ENCODE results near the gene MAST2.

Gene MAST2

GRCh38 chr1:46076343-46076742, 272.9 kb downstream of the MAST2 start:
- TF ChIP-seq CTCF (conservative IDR thresholded peaks at IDR 0.05), result no peak
- H3K27ac ChIP-seq, result no peak overlapping the region

DNA sequence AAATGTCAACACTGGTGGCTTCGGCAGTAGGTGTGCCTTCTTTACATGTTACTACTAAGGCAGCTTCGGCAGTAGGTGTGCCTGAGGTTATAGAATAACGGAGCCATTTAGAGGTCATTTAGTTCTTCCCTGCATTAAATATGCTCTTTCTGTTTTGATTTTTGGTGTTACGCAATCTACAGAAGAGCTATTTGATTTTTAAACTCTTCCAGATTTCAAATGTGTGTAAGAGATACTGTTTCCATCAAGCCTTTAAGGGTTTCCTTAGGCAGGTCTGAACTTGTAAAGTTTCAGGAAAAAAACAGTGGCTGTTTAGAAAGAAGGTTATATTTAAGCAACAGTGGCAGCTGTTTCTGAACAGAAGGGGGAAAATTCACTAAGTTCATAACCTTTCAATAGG, 274.2 kb downstream of the MAST2 start:
- H3K27ac ChIP-seq, result no peak overlapping the region
- no peak for TF ChIP-seq CTCF (conservative IDR thresholded peaks at IDR 0.05)

DNA sequence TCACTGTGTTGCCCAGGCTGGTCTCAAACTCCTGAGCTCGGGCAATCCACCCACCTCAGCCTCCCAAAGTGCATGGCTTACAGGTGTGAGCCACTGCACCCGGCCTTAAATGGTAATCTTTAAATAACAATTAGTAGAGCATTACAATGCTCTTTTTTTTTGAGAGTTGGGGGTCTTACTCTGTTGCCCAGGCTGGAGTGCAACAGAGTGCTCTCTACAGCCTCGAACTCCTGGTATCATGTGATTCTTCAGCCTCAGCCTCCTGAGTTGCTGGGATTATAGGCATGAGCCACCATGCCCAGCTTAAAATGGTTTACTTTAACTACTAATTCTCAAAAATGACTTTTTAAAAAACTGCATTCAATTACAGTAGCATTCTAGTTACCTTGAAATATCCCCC, 276.8 kb downstream of the MAST2 start:
- no peak overlapping the region for H3K27ac ChIP-seq
- TF ChIP-seq CTCF (conservative IDR thresholded peaks at IDR 0.05), result no peak

DNA sequence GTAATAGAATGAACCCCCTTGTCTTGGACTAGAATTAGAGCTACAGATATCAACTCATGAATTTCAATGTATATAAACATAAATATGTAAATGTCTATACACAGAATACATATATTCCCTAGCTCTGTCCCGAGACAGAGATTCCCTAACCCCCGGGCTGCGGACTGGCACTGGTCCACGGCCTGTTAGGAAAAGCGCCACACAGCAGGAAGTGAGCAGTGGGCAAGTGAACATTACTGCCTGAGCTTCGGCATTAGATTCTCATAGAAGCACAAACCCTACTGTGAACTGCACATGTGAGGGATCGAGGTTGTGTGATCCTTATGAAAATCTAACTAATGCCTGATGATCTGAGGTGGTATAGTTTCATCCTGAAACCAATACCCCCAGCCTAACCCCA, 277.8 kb downstream of the MAST2 start:
- TF ChIP-seq CTCF (conservative IDR thresholded peaks at IDR 0.05), result no peak
- no peak overlapping the region for H3K27ac ChIP-seq

GRCh38 chr1:46081619-46082018, 278.2 kb downstream of the MAST2 start:
- TF ChIP-seq CTCF (conservative IDR thresholded peaks at IDR 0.05), result no peak
- H3K27ac ChIP-seq, result no peak overlapping the region

DNA sequence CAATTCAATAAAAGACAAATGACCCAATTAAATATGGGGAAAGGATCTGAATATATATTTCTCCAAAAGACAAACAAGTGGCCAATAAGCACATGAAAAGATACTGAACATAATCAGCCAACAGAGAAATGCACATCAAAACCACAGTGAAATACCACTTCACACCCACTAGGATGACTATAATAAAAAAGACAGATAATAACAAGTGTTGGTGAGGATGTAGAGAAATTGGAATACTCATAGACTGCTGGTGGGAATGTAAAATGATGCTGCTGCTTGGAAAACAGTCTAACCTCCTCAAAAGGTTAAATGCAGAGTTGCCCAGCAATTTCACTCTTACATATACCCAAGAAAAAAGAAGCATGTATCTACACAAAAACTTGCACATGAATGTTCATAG, 280.2 kb downstream of the MAST2 start:
- H3K27ac ChIP-seq, result no peak overlapping the region
- no peak for TF ChIP-seq CTCF (conservative IDR thresholded peaks at IDR 0.05)

GRCh38 chr1:46084553-46085451, 281.4 kb downstream of the MAST2 start:
- H3K27ac ChIP-seq, result no peak overlapping the region
- no peak for TF ChIP-seq CTCF (conservative IDR thresholded peaks at IDR 0.05)
